Fibroblast of upper back skin (primary cell): ENCODE results near the gene VEPH1.
"Not testable (repeated sequence)": the region's sequence is repeated elsewhere in the genome, so short reads cannot be mapped to it uniquely, and the experiment has no call there.

ENCODE experiments used
- DNase-seq: peaks from one replicate; pipeline ENCODE4 v3.0.0-alpha.2; 2013

The VEPH1 gene

DNA sequence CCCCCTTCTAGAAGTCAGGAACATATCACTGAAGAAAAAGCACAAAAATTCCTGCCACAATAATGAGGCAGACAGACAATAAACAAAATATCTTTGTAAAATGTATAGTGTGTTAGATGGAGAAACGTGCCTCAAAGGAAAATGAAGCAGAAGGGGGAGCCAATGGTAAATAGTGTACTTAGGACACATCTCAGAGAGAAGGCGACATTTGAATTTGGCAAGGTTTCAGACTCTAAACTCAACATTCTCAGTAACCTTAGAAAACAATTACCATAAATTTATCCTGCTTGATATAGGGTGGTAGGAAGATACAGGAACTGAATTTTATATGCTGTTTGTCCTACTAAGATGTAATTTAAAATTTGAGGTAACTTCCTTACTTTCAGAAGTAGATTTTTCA, 119.2 kb downstream of the VEPH1 start:
- DNase-seq: no peak

DNA sequence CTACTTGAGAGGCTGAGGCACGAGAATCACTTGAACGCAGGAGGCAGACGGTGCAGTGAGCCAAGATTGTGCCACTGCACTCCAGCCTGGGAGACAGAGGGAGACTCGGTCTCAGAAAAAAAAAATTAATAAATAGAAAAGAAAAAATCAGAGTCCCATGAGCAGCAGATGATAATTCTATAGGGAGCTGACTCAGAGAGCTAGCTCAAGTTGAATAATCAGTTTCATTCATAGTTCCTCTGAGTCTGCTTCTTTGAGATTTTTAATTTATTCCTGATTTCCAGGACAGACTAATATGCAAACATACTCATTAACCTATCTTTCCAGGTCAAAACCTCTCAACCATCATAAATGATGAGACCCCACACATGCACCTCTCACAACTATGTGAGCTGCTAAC, 121.6 kb downstream of the VEPH1 start:
- DNase-seq: no peak

DNA sequence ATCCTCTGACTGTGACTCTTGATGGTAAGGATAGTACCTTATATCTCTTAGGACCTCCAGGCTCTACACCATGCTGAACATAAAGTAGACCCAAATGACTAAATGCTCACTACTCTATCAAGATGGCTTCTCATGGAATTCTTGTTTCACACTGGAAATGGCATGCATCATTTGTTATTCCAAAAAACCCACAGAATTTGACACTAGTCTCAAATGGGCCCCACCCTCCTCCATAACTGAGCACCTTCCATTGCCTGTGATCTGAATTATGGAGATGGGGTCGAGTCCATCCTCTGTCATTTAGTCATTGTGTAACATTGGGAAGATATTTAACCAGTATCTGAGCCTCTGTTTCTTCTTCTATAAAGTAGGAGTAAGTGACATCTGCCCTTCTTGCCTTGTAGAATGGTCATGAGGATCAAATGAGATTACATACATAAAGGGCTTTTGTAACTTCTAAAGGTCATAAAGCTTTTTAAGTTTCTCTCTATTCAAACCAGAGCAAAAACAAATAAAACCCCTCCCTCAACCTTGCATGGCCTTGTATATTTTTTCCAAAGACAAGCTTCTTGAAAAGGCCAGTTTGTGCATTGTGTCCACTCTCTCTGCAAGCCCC, 123.6 kb downstream of the VEPH1 start:
- no peak for DNase-seq

DNA sequence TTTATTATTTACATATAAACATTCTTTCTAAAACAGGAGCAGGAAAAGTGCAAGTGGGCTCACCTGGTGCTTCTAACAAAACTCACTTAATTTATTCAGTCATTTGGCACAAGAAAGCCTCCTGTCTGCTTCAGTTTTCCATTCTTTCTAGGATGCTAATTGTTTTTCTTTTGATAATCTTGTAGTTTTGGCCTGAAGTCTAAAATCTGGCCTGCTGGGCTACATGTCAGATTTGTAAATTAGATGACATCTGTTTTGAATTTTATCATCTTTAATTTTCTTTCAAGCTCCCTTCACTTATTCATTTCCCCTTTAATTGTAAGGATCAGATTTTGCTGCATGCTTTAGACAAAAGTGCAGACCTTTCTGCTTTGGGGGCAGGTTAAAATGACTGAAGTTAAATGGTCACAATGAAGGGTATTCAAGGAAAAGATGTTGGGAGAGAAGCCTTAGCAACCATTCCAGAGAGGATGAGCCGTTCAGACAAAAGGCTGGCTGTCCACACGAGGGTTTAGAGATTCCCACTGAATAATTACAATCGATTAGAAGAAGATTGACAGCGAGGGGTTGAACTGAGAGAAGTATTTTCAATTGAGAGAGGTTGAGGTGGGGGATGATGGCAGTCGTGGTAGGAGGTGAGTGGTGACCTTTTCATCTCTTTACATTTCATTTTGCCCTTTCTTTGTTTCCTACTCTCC, 126.5 kb downstream of the VEPH1 start:
- peak; percentile 42 for DNase-seq

DNA sequence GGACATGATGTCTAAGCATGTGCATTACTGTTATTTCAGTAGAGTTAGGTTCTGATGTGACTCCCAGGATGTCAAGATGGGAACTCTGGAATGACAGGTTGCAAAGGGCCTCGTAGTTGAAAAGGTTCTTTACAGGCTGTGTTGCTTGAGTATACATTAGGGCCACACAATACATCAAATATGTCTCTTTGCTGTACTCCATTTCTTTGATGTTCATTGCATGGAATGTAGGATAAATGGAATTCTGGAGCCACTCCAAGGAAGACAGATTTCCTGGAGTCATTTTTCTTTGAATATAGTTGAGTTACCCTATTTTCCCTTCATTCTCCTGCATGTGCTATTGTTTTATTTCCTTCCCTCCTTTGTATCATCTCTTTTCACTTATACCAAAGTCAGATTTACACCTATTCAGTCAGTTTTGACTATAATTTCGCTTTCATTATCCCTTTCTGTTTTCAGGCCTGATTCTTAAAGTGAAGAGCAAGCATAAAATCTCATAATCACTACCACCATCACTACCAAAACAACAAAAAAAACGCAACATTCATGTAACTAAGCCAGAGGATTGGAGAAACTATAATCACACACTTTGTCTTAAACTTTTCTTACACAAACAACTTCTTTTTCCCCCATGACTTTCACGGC, 127.8 kb downstream of the VEPH1 start:
- DNase-seq: peak; percentile 83

DNA sequence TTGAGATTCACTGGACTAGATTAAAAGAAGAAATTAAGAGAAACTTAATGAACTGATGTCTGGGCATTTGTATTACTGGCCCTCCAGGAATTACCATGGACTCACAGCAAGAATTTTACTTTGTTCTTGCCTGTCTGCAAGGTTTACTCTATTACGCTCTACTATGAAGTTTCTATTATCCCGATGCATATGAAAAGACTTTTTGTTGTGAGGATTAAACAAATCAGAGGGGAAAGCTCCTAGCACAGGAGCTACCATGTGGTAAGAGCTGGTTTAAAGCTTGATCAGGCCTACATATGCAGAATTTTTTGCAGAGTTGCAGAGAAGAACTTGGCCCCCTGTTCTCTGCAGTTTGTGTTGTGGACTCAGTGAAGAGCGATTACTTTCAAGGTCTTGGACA, 128.3 kb downstream of the VEPH1 start:
- DNase-seq: no peak

DNA sequence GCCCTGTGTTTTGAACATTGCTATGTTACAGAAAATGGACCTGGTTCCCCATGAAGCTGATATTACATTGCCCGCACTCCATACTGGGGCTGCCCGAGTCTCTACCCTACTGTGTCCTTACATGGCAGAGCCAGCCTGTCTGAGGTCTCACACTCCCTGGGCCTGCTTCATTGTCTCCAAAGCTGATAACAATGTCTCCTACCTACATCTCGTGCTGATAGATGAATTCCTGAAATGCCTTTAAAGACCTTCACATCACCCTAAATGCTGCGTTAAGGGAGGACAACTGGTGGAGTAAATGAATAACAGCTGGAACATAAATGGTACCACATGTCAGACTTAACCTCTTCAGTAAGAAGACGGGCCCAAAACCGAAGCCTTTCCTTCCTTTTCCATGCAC, 129.4 kb downstream of the VEPH1 start:
- peak; percentile 91 for DNase-seq

DNA sequence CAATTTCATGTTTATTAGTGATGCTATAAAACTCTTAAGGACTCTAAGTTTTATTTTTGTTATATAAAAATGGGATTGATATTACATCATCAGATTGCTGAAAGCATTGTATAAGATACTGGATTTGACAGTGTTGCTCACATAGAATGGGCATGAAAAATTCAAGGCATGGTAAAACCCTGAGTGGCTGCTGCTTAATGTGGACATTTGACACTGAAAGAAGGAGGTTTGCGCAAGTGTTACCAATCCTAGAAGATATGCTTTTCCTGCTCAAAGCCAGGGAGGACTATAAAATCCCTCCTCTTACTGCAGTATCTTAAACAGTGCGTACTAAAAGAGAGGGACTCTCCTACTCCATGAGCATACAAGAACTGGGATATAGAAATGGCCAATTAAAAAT, 132.3 kb downstream of the VEPH1 start:
- DNase-seq: no peak

DNA sequence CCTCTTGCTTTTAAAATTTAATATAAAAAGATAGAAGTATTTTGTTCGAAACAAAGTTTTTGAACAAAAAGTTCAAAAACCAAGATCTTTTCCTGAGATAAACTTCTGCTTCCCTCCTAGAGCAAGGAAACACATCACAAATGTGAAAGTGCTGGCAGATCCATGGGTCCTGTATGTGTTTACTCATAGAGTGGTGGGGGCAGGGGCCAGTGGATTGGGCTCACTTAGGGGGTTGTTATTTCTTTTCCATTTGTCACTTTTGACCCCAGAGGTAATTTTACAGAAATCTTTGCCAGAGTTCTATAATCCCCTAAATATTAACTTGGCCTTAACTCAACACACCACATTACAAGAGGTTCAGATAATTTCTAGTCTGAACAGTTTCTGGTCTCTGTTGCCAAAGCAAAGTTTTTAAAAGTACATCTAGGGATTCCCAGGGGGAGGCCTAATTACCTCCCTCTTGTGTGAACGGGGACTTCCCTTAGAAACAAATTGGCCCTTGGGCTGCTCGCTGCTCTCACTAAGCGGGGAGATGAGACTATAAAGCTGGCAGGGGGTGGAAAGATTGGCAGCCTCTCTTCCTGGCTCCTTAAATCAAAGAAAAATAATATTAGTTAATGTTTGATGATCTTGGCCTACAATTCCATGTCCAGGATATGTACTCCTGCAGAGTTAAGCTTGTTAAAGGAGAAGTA, 133.3 kb downstream of the VEPH1 start:
- peak; percentile 51 for DNase-seq

DNA sequence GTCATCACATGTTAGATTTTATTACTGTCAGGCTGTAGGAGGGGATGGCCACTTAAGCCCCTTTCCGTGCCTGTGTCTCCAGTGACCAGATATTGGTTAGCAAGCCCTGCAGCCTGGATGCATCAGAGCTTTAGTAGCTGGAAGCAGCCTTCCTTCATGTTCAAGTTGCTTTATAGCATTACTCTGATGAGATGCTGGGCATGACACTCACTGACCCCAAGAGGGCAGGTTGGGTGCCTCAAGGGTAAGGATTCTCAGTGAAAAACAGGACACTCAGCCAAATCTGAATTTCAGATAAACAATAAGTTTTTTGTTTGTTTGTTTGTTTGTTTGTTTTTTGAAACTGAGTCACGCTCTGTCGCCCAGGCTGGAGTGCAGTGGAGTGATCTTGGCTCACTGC, 135.0 kb downstream of the VEPH1 start:
- DNase-seq: no peak

DNA sequence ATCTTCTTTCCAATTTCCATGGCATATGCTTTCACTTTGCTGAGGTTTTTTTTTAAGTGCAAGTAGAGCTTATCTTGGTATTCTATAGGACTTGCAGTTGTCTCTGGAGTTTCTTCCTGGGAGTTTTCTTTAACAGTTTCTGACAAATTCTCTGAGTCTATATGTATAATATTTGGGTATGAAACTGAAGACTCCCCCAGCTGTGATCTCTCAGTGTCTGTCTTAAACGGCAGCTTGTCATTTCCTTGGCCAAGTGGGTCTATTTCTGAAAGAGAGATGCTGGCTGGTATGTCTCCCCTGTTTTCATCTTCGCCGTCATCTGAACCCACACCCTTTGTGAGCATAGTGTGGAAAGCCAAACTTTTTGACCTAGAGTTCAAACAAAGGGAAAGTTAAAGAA, 139.8 kb downstream of the VEPH1 start:
- DNase-seq: no peak

DNA sequence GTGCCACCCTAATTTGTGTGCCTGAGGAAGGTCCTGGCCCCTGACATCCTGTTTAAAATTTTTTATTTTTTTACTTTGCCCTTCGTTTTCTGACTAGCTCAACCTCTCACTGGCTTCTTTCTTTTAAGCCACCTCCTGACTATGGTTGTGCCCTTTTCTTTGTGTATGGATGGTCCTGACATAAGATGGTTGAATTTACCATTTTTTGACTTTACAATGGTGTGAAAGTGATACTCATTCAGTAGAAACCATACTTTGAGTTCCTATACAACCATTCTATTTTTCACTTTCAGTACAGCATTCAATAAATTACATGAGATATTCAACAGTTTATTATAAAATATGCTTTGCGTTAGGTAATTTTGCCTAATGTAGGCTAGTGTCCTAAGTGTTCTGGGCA, 140.9 kb downstream of the VEPH1 start:
- DNase-seq: no peak

DNA sequence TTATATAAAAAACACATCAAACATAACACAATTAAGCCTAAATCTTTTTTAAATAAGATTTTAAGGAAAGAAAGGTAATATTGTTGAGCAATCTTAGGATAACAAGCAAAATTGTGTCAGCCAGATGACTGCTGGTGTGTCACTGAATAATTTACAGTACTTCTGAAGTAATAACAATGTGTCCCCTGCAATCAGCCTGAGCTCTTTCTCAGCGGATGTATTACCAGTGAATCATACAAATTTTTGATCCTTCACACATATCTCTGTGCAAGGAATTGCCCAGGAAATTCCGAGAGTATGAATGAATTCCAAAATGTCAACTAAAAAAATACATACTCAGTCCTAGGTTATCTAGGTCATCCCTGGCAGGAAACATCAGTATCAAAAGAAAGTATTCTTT, 143.2 kb downstream of the VEPH1 start:
- DNase-seq: peak; percentile 94

DNA sequence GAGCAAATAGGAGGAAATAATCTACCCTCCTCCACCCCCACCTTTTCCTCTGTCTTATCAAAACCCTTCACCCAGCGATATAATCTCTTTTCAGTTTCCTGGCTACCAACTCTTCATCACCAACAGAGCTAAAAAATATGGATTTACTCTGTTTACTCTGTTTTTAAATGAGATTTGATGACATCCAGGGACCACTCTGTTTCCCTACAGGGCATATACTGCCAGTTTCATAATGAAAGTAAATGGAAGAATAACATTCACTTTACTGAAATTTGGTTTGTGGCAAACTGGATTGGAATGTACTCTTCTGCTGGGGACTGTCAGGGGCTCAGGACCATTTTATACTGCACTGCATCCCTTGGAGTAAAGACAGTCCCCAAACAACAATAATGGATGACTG, 146.7 kb downstream of the VEPH1 start:
- DNase-seq: no peak

DNA sequence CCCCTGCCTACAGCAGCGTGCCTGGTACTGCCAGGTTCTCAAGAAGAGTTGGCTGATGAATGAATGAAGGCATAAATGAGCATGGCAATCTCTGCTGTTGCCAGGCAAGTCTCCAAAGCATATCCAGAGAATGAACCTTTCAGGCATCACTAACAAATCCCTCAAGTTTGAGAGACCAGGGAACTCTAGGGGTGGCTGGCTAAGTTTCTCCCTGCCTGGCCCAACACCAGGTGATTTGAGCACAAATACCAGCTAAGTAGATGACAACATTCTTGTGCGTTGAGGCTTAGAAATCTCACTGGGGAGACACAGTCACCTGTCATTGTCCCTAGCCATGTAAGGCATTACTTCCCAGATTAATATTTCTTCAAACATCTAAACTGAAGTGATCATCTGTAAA, 147.9 kb downstream of the VEPH1 start:
- DNase-seq: no peak

DNA sequence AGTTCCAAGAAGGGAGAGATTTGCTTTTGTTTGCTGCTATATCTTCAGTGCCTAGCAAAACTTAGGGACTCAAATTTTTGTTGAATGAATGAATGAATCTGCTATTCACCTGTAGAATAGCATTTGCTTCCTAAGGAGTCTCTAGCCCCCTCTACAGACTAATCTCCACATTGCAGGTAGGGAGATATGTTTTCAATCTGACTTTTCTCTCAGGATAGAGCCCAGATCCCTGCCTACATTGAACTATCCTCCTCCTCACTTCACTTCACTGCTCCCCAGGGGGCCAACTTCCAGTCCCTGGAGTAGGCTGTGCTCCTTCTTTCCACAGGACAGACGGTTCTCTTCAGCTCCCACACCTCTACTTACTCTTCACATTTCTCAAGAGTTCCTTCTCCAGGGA, 148.5 kb downstream of the VEPH1 start:
- DNase-seq: no peak

DNA sequence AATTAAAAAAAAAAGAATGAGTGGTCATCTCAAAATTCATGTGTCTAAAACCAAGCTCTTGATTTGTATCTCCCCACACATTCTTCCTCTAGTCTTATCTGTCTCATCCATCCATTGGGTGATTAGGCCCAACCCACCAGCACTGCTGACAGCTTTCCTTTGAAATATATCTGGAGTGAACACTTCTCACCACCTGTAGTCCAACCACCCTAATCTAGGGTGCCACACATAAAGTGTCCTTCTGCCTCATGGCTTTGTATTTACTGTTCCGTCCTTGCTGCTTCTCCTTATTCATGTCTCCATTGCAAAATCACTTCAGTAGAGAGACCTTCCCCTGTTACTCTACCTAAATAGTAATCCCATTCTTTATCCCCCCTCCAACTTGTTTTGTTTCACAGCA, 149.0 kb downstream of the VEPH1 start:
- DNase-seq: no peak

DNA sequence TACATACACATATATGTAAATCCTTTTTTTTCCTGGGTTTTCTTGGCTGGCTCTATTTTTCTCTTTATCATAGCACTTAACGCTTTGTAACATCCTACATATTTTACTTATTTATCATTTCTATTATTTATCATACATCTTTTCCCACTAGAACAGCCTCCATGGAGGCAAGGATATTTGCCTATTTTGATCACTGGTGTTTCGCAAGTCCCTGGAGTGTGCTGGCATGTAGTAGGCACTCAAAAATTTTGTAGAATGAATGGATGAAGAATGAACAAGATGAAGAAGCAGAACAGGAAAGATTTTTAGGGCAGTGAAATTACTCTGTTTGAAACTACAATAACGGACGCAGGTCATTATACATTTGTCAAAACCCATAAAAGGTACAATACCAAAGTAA, 149.6 kb downstream of the VEPH1 start:
- DNase-seq: peak; percentile 43

DNA sequence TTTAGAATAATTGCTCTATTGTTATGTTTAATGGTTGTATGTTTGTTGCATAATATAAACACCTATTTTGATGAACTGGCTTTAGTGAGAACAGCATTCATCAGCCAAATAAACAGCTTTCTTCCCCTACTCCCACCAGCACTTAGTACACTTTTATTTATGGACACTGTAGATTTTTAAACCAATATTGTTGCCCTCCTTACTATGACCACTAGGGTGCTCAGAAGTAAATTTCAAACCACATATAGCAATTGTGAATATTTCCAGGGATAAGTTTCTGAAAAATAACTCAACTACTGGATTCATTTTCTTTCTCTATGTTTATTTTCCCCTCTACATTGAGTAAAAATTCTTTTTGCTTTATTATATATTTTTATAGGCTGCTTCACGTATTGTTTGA, 151.2 kb downstream of the VEPH1 start:
- DNase-seq: no peak

DNA sequence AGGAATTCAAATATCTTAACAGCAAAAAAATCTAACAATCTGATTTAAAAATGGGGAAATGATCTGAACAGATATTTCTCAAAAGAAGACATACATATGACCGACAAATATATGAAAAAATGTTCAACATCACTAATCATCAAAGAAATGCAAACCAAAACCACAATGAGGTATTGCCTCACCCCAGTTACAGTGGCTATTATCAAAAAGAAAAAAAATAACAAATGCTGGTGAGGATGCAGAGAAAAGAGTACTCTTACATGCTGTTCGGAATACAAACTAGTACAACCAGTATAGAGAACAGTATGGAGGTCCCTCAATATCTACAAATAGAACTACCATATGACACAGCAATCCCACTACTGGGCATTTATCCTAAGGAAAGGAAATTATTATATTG, 152.6 kb downstream of the VEPH1 start:
- DNase-seq: not testable (repeated sequence)

DNA sequence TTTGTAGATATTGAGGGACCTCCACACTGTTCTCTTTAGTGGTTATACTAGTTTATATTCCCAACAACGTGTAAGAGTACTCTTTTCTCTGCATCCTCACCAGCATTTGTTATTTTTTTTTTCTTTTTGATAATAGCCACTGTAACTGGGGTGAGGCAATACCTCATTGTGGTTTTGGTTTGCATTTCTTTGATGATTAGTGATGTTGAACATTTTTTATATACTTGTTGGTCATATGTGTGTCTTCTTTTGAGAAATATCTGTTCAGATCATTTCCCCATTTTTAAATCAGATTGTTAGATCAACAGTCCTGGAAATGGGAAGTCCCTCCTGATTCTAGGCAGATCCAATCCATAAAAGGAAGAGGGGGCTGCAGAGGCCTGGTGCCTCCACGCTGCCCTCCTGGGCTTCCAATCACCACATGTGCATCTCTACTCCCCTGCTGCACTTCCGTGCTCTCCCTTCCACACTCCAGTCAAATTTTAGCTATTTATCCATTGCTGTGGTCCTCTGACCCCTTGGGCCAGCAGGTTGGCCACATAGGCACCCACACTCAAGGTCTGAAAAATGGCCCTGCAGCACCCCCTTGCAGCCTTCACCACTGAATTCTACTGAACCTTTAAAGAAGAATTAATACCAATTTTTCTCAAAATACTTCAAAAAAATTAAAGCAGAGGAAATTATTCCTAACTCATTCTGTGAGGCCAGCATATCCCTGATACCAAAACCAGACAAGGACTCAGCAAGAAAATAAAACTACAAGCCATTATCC, 154.7 kb downstream of the VEPH1 start:
- DNase-seq: peak; percentile 44

DNA sequence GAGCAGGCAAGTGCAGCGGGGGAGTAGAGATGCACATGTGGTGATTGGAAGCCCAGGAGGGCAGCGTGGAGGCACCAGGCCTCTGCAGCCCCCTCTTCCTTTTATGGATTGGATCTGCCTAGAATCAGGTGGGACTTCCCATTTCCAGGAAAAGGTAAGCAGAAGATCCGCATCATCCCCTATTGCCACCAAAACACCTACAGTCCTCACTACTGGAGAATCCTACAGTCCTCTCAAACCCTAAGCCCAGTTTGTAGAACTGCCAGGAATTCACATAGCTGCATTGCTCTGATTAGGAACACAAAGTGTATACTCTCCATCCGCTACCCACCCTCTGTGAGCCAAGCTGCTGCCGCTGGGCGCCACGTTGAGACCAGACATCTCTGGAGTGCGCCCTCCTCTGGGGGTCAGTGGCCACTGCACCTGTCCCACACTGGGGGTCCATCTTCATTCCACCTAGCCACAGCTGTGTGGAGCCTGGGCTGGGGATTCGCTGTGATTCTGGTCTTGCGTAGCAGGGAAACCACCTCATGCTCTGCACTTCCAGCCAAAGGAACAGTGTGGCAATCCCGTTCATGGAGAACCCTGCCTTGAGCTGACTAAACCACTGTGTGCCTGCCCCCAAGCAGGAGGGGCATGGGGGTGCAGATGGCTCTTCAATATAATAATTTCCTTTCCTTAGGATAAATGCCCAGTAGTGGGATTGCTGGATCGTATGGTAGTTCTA, 155.5 kb downstream of the VEPH1 start:
- DNase-seq: no peak
